GM21786 (cell line): ENCODE results near the gene FILIP1L.
A peak's percentile ranks its signal among the peaks of the same experiment; 100 is the strongest.

ENCODE experiments used
- ATAC-seq: cut with Tn5 transposase; IDR thresholded peaks from one replicate; pipeline ENCODE4 v1.9.1; 2021; ENCODE audit not compliant: unreplicated experiment

The FILIP1L gene

DNA sequence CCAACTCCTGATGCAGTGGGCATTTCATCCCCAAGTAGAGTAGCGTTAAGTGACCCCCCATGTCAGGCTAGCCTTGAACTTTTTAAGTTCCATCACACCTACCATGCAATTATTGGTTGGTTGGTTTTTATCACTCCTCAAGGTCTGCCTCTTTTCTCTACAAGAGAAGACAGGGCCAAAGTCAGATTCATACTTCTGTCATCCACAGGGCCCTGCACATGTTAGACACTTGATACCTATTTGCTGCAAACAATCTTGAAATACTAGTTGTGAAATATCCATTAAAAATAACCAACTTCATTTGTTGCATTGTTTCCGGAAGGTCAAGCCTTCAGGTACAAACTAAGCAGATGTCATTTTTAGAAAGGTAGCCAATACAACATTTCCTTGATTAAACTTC is 295.5 kb downstream of the FILIP1L start:
- ATAC-seq, result no peak

DNA sequence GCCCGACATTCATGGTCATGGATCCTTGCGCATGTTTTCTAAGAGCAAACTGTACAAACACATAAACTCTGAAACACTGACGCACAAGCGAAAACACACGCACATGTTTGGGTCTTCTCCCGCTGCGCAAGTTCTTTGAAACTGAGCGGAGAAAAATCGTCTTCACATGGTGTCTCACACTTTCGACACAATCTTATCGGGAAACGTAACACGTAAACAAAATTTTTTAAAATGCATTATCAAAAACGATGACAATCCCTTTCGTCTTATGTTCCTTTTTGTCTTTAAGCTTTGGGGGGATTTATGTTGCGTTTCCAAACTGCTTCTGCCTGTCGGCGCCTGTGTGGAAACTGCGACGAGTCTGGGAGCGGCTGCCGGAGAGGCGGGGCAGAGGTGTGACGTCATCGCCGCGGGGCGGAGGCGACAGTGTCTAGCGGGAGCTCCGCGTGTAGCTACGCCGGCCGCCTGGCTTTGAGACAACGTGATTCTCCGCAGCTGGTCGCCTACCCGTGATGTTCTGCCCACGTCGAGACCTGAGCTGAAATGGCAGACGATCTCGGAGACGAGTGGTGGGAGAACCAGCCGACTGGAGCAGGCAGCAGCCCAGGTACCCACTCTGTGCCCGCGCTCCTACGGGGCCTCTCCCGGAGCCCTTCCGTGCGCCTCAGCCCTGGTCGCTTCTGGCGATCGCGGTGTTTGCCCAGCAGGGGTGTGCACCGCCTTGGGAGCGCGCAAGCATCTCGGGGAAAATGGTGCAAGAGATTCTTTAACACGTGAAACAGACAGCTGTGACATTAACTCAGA is 296.7 kb downstream of the FILIP1L start, which contains the start of gene CMSS1:
CMSS1 (plus strand) TSS at position 426 of the 804 bp plus-strand sequence.
- peak; percentile 96 for ATAC-seq

DNA sequence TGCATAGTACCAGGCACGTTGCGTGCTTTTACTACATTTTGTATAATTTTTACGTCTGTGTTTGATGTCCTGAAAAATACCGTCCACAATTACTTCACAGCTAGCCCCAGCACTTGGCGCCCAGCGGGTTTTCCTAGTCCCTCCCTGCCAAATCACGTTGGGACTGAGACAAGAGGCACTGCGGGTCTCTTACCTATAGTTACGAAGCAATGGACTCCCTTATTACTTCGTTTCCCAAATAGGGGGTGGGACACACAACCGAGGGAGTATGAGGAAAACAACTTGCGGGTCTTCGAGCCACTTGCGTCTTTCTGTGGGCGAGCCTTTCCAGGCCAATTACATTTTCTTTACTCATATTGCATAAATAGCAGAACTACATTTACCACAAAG is 297.3 kb downstream of the FILIP1L start:
- ATAC-seq, result no peak

DNA sequence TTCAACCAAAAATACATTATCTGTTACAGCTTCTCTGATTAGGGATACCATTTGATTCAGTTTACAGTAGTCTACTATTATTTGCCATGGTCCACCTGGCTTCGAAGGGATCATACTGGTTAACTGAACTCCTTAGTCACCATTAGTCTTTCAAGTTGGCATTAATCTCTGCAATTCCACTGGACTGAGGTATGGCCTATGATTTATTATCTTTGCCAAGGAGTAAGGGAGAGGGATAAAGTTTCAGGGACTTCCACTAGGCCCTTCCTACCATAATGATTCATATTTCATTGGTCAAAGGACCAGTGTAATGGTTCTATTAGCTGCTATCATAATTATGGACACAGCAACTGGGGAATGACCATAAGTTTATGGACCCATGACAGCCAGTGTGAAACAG is 303.9 kb downstream of the FILIP1L start:
- no peak for ATAC-seq

DNA sequence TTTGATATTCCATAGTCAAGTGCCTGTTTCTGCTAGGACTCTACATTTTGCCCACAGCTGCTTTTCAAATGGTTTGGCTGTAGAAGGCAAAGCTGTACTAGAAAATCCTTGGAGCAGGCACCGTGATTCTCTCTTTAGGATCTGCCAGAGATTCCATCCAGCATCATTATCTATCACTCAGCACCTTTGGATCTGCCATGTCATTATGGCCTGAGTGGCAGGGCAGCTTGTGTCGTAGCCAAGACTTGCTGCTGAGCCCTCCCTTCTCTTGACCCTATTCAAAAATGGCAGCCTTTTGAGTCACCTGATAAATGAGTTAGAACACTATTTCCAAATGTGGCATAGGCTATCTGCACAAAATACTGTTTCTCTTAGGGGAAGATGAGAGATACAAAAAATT is 304.7 kb downstream of the FILIP1L start:
- ATAC-seq, result no peak

DNA sequence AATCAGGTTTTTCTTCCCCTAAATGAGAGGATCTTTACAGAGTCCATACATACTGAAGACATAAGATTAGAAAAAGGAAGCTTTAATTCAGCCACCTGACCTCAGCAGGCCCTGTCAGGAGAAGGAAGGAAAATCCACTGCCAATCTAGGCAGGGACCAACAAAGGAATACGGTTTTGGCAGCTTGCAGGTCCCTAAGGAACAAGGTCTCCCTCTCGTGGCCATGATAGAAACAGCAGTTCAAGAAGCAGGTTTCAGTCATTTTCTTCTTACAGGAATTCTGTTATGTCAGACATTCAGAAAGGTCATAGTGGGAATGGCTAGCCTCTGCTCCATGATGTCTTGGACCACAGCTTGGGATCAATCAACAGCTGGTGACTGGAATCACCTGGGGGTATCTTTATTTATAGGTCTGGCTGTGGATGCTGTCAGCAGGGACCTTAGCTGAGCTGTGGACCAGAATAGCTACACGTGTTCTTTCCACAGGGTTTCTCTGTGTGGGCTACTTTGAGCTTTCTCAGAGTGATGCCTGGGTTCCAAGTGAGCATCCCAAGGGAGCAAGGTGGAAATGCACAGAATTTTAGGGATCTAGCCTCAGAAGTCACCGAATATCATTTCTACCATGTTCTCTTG is 306.0 kb downstream of the FILIP1L start:
- ATAC-seq, result no peak

DNA sequence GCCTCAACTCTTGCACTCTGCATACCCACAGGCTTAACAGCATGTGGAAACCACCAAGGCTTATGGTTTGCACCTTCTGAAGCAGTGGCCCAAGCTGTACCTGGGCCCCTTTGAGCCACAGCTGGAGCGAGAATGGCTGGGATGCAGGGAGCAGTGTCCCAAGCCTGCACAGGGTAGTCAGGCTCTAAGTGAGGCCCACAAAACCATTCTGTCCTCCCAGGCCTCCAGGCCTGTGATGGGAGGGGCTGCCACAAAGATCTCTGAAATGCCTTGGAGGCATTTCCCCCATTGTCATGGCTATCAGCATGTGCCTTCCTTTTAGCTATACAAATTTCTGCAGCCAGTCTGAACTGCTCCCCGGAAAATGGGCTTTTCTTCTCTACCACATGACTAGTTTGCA is 309.1 kb downstream of the FILIP1L start:
- no peak for ATAC-seq

DNA sequence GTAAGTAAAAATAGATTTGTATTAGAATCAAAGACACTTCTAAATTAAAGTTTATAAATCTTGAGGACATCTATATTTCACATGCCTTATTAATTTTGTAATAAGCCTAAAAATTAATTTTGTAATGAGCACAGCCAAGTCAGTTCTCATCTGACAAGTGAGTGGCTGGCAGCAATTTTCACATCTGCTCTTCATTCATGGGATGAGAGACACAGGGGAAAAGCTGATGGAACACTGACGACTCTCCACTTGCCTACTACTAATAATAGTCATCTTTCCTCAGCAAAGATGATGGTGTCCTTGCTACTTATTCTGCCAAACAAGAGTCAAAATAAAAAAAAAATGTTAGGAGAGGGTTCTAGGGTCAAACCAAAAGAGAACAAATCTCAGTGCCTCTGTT is 311.0 kb downstream of the FILIP1L start:
- no peak for ATAC-seq

DNA sequence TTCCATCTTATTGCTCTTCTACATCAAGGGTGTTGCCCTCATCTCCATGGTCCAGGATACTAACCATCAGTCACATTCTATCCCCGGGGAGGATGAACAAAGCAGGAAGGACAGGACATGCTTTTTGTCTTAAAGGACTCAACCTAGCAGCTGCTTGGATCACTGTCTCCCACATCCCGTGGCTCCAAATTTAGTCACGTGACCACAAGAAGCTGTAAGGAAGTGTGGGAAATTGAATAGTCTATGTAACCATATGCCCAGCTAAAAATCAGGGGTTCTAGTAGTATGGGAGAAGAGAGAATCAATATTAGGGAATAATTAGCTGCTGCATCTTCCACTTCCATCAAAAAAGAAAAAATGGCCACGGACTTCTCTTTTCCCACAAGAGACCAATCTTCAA is 314.9 kb downstream of the FILIP1L start:
- ATAC-seq, result no peak

DNA sequence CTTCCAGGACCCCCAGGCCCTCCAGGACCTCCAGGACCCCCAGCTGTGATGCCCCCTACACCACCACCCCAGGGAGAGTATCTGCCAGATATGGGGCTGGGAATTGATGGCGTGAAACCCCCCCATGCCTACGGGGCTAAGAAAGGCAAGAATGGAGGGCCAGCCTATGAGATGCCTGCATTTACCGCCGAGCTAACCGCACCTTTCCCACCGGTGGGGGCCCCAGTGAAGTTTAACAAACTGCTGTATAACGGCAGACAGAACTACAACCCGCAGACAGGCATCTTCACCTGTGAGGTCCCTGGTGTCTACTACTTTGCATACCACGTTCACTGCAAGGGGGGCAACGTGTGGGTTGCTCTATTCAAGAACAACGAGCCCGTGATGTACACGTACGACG is 318.7 kb downstream of the FILIP1L start:
- no peak for ATAC-seq

DNA sequence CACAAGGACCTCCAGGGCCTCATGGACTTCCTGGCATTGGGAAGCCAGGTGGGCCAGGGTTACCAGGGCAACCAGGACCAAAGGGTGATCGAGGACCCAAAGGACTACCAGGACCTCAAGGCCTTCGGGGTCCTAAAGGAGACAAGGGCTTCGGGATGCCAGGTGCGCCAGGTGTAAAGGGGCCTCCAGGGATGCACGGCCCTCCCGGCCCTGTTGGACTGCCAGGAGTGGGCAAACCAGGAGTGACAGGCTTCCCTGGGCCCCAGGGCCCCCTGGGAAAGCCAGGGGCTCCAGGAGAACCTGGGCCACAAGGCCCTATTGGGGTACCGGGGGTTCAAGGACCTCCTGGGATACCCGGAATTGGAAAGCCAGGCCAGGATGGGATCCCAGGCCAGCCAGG is 319.8 kb downstream of the FILIP1L start:
- no peak for ATAC-seq

DNA sequence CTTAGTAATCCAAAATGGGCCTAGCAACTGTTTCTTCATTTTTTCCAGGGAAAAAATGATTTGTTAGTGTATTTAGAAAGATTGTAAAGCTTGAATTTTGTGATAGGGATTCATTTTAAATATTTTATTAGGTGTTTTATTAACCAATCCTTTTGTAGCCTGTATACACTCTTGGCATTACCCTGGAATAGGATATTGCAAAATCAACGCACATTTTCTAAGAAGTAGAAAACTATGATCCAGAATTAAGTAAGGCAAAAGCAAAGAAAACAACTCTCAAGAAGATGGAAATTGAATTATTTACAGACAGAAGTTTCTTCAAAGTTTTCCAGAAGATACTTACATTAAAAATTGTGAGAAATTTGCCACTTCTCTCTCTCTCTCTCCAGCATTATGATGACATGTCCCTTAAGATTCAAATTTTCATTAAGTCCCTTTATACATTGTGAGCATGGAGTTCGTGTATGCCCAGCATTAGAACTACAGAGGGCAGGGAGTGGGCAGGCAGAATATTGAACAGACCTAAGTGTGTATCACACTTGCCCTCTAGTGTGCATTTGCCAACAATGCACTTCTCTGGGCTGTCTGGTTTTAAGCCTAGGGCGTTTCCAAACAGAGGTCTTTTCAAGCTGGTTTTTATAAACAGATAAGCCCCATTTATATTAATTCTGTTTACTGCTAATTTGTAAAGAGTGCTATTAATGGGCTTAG is 325.1 kb downstream of the FILIP1L start:
- ATAC-seq, result peak; percentile 93
